ENCODE data around the gene ZDHHC20. TPM values are rescaled to one million over a fixed set of nuclear protein-coding genes. Genes with fewer than 3 reads are reported as not detected.

Gene ZDHHC20
- polyA plus RNA-seq, 2 of the 4 experiments (the other 2 are of a cell fraction) = 26.9 to 57.0 TPM

DNA sequence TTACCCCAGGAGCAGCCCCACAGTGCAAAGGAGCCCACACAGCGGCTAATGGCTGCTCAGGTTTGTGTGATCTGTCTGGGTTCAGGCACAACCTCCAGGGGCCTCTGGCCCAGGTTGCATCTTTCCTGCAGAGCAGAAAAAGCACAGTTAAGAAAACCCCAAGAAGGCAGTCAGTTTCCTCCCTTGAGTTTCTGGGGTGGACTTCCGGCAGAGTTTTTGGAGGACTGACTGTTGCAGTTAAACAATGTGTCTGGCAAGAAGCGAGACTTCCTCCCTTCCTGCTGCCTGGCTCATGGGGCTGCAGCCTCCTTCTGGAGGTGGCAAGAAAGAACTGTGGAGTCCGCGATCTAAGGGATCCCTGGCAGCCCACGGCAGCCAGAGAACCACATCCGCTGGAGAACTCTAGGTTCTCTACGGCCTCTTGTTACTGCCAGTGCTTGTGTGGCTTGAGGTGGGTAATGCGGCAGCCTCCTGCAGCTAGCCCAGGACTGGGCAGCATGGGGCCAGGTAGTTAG, 114.4 kb downstream of the ZDHHC20 start:
- ATAC-seq (no peak; a peak in 1 of 6 replicates), FAIRE-seq (no peak), DNase-seq (ENCODE audit: low read depth in 1 of 2, low spot score in 1 of 2) (no peak)
- ChIA-PET CTCF (no interaction called here), POLR2A (no interaction called here)
- Histone ChIP-seq H3K4me3 (no peak overlapping the region), H3K9me3 (no peaks in the 10 kb centered on the region), H3K4me2 (no peak overlapping the region), H3K4me1 (no peaks in the 10 kb centered on the region), H3K27ac (no peak overlapping the region)
- TF ChIP-seq MAFK (IDR thresholded peaks at IDR 0.05; ENCODE audit: partially characterized antibody) (no peak), RCOR1 (IDR thresholded peaks at IDR 0.05; ENCODE audit: low read depth, low read length) (no peak), HOXB5 (CRISPR knock-in tag; IDR thresholded peaks at IDR 0.05) (no peak), NFE2L2 (conservative IDR thresholded peaks at IDR 0.05; ENCODE audit: low read length) (no peak), BHLHE40 (IDR thresholded peaks at IDR 0.05; ENCODE audit: low read depth, low read length) (no peak), RAD21 (conservative IDR thresholded peaks at IDR 0.05 in 1 of 2, IDR thresholded peaks at IDR 0.05 in 1 of 2) (no peak), HDAC2 (IDR thresholded peaks at IDR 0.05) (no peak), EHMT2 (IDR thresholded peaks at IDR 0.05; ENCODE audit: low read depth) (no peak), RNF2 (IDR thresholded peaks at IDR 0.05; ENCODE audit: borderline replicate concordance, low read depth) (no peak), KDM1A (IDR thresholded peaks at IDR 0.05; ENCODE audit: low read depth) (no peak)
- TF ChIP-seq, protein P1, sequence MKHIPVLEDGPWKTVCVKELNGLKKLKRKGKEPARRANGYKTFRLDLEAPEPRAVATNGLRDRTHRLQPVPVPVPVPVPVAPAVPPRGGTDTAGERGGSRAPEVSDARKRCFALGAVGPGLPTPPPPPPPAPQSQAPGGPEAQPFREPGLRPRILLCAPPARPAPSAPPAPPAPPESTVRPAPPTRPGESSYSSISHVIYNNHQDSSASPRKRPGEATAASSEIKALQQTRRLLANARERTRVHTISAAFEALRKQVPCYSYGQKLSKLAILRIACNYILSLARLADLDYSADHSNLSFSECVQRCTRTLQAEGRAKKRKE (CRISPR knock-in tag; IDR thresholded peaks at IDR 0.05; ENCODE audit: low read depth) = no peak
- TF ChIP-seq, protein P2, sequence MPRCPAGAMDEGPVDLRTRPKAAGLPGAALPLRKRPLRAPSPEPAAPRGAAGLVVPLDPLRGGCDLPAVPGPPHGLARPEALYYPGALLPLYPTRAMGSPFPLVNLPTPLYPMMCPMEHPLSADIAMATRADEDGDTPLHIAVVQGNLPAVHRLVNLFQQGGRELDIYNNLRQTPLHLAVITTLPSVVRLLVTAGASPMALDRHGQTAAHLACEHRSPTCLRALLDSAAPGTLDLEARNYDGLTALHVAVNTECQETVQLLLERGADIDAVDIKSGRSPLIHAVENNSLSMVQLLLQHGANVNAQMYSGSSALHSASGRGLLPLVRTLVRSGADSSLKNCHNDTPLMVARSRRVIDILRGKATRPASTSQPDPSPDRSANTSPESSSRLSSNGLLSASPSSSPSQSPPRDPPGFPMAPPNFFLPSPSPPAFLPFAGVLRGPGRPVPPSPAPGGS (IDR thresholded peaks at IDR 0.05) = no peak
- TF ChIP-seq, protein P3, sequence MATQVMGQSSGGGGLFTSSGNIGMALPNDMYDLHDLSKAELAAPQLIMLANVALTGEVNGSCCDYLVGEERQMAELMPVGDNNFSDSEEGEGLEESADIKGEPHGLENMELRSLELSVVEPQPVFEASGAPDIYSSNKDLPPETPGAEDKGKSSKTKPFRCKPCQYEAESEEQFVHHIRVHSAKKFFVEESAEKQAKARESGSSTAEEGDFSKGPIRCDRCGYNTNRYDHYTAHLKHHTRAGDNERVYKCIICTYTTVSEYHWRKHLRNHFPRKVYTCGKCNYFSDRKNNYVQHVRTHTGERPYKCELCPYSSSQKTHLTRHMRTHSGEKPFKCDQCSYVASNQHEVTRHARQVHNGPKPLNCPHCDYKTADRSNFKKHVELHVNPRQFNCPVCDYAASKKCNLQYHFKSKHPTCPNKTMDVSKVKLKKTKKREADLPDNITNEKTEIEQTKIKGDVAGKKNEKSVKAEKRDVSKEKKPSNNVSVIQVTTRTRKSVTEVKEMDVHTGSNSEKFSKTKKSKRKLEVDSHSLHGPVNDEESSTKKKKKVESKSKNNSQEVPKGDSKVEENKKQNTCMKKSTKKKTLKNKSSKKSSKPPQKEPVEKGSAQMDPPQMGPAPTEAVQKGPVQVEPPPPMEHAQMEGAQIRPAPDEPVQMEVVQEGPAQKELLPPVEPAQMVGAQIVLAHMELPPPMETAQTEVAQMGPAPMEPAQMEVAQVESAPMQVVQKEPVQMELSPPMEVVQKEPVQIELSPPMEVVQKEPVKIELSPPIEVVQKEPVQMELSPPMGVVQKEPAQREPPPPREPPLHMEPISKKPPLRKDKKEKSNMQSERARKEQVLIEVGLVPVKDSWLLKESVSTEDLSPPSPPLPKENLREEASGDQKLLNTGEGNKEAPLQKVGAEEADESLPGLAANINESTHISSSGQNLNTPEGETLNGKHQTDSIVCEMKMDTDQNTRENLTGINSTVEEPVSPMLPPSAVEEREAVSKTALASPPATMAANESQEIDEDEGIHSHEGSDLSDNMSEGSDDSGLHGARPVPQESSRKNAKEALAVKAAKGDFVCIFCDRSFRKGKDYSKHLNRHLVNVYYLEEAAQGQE (IDR thresholded peaks at IDR 0.05) = no peak
- WGBS (ENCODE audit: missing lambda C conversion rate) = 79% methylated on average over 8 of the region's 9 CpGs

DNA sequence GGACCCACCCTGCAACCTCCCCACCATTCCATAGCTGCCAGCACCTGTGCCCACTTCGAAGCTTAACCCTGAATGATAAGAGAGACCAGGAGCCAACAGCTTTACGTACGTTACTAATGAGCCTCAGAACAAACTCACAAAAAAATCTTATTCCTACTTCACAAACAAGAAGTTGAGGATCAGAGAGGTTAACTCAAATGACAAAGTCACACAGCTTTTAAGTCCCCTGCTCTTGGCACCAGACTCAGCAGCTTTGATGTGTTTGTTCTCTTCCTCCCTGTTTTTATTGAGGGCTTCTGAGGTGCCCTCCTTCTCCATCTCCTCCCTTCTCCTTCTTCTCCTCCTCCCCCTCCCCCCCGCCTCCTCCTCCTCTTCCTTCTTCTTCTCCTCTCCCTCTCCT, 115.4 kb downstream of the ZDHHC20 start:
- ChIA-PET POLR2A (no interaction called here), CTCF (interaction anchor here (1.1 kb wide), 1 partner anchor 20 kb away, joined by 3 read pairs; no protein-coding TSS in a partner anchor)
- FAIRE-seq = no peak
- Histone ChIP-seq H3K4me1 (no peaks in the 10 kb centered on the region), H3K4me3 (no peak overlapping the region), H3K27ac (no peak overlapping the region), H3K4me2 (no peak overlapping the region), H3K9me3 (no peaks in the 10 kb centered on the region)
- TF ChIP-seq HEYL (CRISPR knock-in tag; IDR thresholded peaks at IDR 0.05) = no peak
- no peak for TF ChIP-seq ZSCAN20 (CRISPR knock-in tag; IDR thresholded peaks at IDR 0.05)
- no peak for TF ChIP-seq TP53 (CRISPR knock-in tag; IDR thresholded peaks at IDR 0.05)
- ATAC-seq = no peak
- DNase-seq (ENCODE audit: low read depth in 1 of 2, low spot score in 1 of 2) = no peak
- WGBS (ENCODE audit: missing lambda C conversion rate) = 78% methylated on average over 3 of the region's 4 CpGs

DNA sequence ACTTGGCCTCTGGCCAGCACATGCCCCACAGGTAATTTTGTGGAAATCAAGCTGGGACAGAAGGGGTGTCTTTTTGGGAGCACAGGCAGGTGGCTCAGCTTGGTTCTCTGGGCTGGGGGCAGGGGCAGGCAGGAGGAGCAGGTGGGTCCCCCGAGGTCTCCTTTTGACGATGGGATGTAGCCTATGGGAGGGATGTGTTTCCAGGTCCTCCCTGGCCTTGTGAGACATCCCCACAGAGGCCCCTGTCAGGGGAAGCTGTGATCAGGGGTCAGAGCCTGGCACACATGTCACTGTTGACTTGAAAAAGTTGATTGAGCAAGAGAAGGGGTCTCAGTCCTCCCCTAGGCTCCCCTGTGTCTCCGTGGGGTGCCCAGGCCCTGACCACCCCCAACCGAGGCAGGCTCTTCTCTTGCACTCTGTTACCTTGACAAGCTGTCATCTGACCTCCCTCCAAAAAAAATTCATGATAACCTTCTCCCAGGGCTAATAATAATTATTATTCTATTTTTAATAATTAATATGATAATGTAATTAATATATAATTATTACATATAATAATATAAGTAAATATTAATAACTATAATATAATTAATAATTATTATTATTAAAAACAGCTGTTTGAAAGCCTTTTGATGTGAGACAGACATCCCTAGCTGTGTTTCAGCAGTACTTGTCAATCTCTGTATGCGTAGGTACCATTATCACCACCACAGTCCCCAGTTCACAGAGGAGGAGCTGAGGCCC, 116.2 kb downstream of the ZDHHC20 start:
- Histone ChIP-seq H3K27ac (no peak overlapping the region), H3K9me3 (no peaks in the 10 kb centered on the region), H3K4me1 (no peaks in the 10 kb centered on the region), H3K4me2 (no peak overlapping the region), H3K4me3 (no peak overlapping the region)
- ATAC-seq (no peak), FAIRE-seq (no peak), DNase-seq (ENCODE audit: low read depth in 1 of 2, low spot score in 1 of 2) (no peak)
- WGBS (ENCODE audit: missing lambda C conversion rate) = 65% methylated on average over 3 of the region's 5 CpGs
- ChIA-PET POLR2A (no interaction called here), CTCF (interaction anchor here (1.1 kb wide), 1 partner anchor 21 kb away, joined by 3 read pairs; no protein-coding TSS in a partner anchor)
- TF ChIP-seq, protein P4, sequence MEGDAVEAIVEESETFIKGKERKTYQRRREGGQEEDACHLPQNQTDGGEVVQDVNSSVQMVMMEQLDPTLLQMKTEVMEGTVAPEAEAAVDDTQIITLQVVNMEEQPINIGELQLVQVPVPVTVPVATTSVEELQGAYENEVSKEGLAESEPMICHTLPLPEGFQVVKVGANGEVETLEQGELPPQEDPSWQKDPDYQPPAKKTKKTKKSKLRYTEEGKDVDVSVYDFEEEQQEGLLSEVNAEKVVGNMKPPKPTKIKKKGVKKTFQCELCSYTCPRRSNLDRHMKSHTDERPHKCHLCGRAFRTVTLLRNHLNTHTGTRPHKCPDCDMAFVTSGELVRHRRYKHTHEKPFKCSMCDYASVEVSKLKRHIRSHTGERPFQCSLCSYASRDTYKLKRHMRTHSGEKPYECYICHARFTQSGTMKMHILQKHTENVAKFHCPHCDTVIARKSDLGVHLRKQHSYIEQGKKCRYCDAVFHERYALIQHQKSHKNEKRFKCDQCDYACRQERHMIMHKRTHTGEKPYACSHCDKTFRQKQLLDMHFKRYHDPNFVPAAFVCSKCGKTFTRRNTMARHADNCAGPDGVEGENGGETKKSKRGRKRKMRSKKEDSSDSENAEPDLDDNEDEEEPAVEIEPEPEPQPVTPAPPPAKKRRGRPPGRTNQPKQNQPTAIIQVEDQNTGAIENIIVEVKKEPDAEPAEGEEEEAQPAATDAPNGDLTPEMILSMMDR (IDR thresholded peaks at IDR 0.05) = no peak
- TF ChIP-seq JUN (IDR thresholded peaks at IDR 0.05) = no peak
- TF ChIP-seq NPAS2 (CRISPR knock-in tag; IDR thresholded peaks at IDR 0.05; ENCODE audit: borderline replicate concordance) = no peak
- no peak for TF ChIP-seq FOSL2 (IDR thresholded peaks at IDR 0.05)
- TF ChIP-seq FOSL2 (CRISPR knock-in tag; IDR thresholded peaks at IDR 0.05) = no peak
- TF ChIP-seq, protein P3 (IDR thresholded peaks at IDR 0.05) = no peak
- no peak for TF ChIP-seq KDM1A (IDR thresholded peaks at IDR 0.05; ENCODE audit: low read depth)

All from A549 (cell line).